IMR-90 (cell line): ENCODE measurements around the gene DNAH6. TPM values are rescaled to one million over a fixed set of nuclear protein-coding genes. Genes with fewer than 3 reads are reported as not detected.
"Not testable (repeated sequence)": the region's sequence is repeated elsewhere in the genome, so short reads cannot be mapped to it uniquely, and the experiment has no call there.

Source experiments
- ATAC-seq: fragments of 200-7000 bp; cut with Tn5 transposase; 2 replicates; pipeline ENCODE4 v1.9.1; 2020; ENCODE audit warnings: low read depth, mild to moderate bottlenecking, moderate library complexity
- BruUV-seq: library from RNA; stranded (reverse); fragments of 400-500 nt; replicated peaks from 2 replicates; lab custom pipeline; 2021; lab: Mats Ljungman, UMichigan
- CTCF ChIA-PET: fragments of 300-600 bp; formaldehyde crosslinking; extraction: SDS; loops from one replicate; lab custom pipeline; 2021; ENCODE audit warnings: antibody characterized with exemption; lab: Yijun Ruan, JAX
- POLR2A ChIA-PET: fragments of 300-600 bp; sonication (Branson Sonifier 250); formaldehyde crosslinking; loops from one replicate; lab custom pipeline; 2022; ENCODE audit warnings: antibody characterized with exemption; ENCODE audit not compliant: unreplicated experiment; lab: Charles Lee
- DNase-seq: peaks from one replicate; pipeline ENCODE4 v3.0.0; 2013
- H2AFZ ChIP-seq: replicated peaks from 2 replicates; pipeline ENCODE3; 2013; ENCODE audit warnings: low read length, mild to moderate bottlenecking; ENCODE audit not compliant: poor library complexity
- H2AK5ac ChIP-seq: 2 replicates; pipeline ENCODE4 v1.6.1; 2013; ENCODE audit warnings: low read depth, low read length, inconsistent platforms
- H2AK9ac ChIP-seq: replicated peaks from 2 replicates; pipeline ENCODE3; 2013; ENCODE audit warnings: mild to moderate bottlenecking, low read depth, low read length, moderate library complexity; ENCODE audit not compliant: poor library complexity
- H2BK120ac ChIP-seq: 2 replicates; pipeline ENCODE4 v1.6.1; 2013; ENCODE audit warnings: low read depth, low read length, inconsistent platforms
- H2BK15ac ChIP-seq: 3 replicates; pipeline ENCODE4 v1.6.1; 2013; ENCODE audit warnings: low read depth, low read length, inconsistent platforms
- H2BK20ac ChIP-seq: 2 replicates; pipeline ENCODE4 v1.6.1; 2013; ENCODE audit warnings: low read depth, mild to moderate bottlenecking, inconsistent platforms, low read length, moderate library complexity
- H2BK5ac ChIP-seq: 2 replicates; pipeline ENCODE4 v1.6.1; 2013; ENCODE audit warnings: mild to moderate bottlenecking, low read depth, low read length, inconsistent platforms; ENCODE audit not compliant: poor library complexity, severe bottlenecking
- H3K14ac ChIP-seq: replicated peaks from 2 replicates; pipeline ENCODE4 v1.6.1; 2013; ENCODE audit warnings: low read depth, low read length, inconsistent platforms
- H3K18ac ChIP-seq: 2 replicates; pipeline ENCODE4 v1.6.1; 2013; ENCODE audit warnings: low read depth, low read length, control low read depth
- H3K23ac ChIP-seq: 2 replicates; pipeline ENCODE4 v1.6.1; 2013; ENCODE audit warnings: low read depth, low read length, inconsistent platforms
- H3K27ac ChIP-seq: 2 replicates; pipeline ENCODE4 v1.5.1; 2013; ENCODE audit warnings: mild to moderate bottlenecking, control low read depth, low read length; ENCODE audit not compliant: insufficient read depth
- H3K27me3 ChIP-seq: 2 replicates; pipeline ENCODE4 v1.6.1; 2013; ENCODE audit warnings: low read length; ENCODE audit not compliant: control insufficient read depth, insufficient read depth
- H3K36me3 ChIP-seq: 2 replicates; pipeline ENCODE4 v1.6.1; 2013; ENCODE audit warnings: low read length, mixed read lengths; ENCODE audit not compliant: control insufficient read depth, insufficient read depth
- H3K4ac ChIP-seq: 2 replicates; pipeline ENCODE4 v1.6.1; 2013; ENCODE audit warnings: low read depth, low read length, inconsistent platforms
- H3K4me1 ChIP-seq: 2 replicates; pipeline ENCODE4 v1.6.1; 2013; ENCODE audit warnings: low read length, mixed read lengths; ENCODE audit not compliant: control insufficient read depth, insufficient read depth
- H3K4me2 ChIP-seq: 2 replicates; pipeline ENCODE4 v1.6.1; 2013; ENCODE audit warnings: low read depth, mild to moderate bottlenecking, control low read depth, low read length, moderate library complexity
- H3K4me3 ChIP-seq: 2 replicates; pipeline ENCODE4 v1.5.1; 2013; ENCODE audit warnings: low read depth, mild to moderate bottlenecking, control low read depth, low read length, moderate library complexity; ENCODE audit not compliant: insufficient read depth
- H3K56ac ChIP-seq: 2 replicates; pipeline ENCODE4 v1.6.1; 2013; ENCODE audit warnings: low read length, inconsistent platforms; ENCODE audit not compliant: insufficient read depth; ENCODE audit errors: extremely low read depth
- H3K79me1 ChIP-seq, 2 experiments: 2 replicates each; pipeline ENCODE4 v1.6.1; 2013; ENCODE audit warnings: low read length in 2 of 2, inconsistent platforms in 1 of 2, low read depth in 1 of 2
- H3K9ac ChIP-seq: 2 replicates; pipeline ENCODE4 v1.6.1; 2013; ENCODE audit warnings: low read depth, low read length, control low read depth
- H3K9me1 ChIP-seq: 2 replicates; pipeline ENCODE4 v1.6.1; 2013; ENCODE audit warnings: low read length, inconsistent platforms; ENCODE audit not compliant: insufficient read depth
- H3K9me3 ChIP-seq: 2 replicates; pipeline ENCODE4 v1.6.1; 2013; ENCODE audit warnings: low read length; ENCODE audit not compliant: control insufficient read depth, insufficient read depth
- H4K20me1 ChIP-seq: 2 replicates; pipeline ENCODE4 v1.6.1; 2013; ENCODE audit warnings: low read length, inconsistent platforms; ENCODE audit not compliant: insufficient read depth
- H4K5ac ChIP-seq: 2 replicates; pipeline ENCODE4 v1.6.1; 2013; ENCODE audit warnings: mild to moderate bottlenecking, low read depth, low read length, control low read depth
- H4K8ac ChIP-seq, 2 experiments: 2 replicates each; pipeline ENCODE4 v1.6.1; 2013; ENCODE audit warnings: low read depth in 2 of 2, low read length in 2 of 2, control low read depth in 1 of 2, inconsistent platforms in 1 of 2
- H4K91ac ChIP-seq: 2 replicates; pipeline ENCODE4 v1.6.1; 2013; ENCODE audit warnings: low read depth, low read length, inconsistent platforms; ENCODE audit not compliant: insufficient read depth
- WGBS, 2 experiments: methylation state at CpG; one replicate each; pipeline versions ENCODE4 v1.1.5 to v1.1.7; 2013; ENCODE audit warnings: missing lambda C conversion rate in 2 of 2; ENCODE audit not compliant: insufficient read length in 1 of 2; ENCODE audit errors: extremely low coverage in 2 of 2; 5-methylcytosine and 5-hydroxymethylcytosine counted together
- dilution Hi-C: fragments of 300-500 bp; cut with HindIII; formaldehyde crosslinking; loops from one replicate; pipeline ENCODE4 v1.14.3; 2018; ENCODE audit warnings: low sequenced_read_pairs; ENCODE audit not compliant: unreplicated experiment
- in situ Hi-C: fragments of 300-500 bp; cut with MboI; formaldehyde crosslinking; loops from 3 replicates; pipeline ENCODE4 v1.14.3; 2019; ENCODE audit warnings: low sequenced_read_pairs, inconsistent platforms, mixed read lengths
- intact Hi-C: fragments of 100-400 bp; cut with micrococcal nuclease; formaldehyde crosslinking; loops from 2 replicates; pipeline ENCODE4 v1.10.0; 2022
- polyA plus RNA-seq, 3 experiments: library from polyadenylated mRNA; depleted of rRNA; stranded (reverse); fragments of >200 nt; gene quantifications; 2 replicates each; pipeline ENCODE4 v1.2.3, GENCODE V29; 2012; ENCODE audit warnings: low replicate concordance in 1 of 3
- total RNA-seq: library from RNA; depleted of rRNA; stranded (reverse); fragments of >200 nt; gene quantifications from 2 replicates; pipeline ENCODE4 v1.2.3, GENCODE V29; 2012

Gene DNAH6
- total and polyA plus RNA-seq, 2 of the 4 experiments (the other 2 are of a cell fraction), result under 0.01 to 0.07 TPM

DNA sequence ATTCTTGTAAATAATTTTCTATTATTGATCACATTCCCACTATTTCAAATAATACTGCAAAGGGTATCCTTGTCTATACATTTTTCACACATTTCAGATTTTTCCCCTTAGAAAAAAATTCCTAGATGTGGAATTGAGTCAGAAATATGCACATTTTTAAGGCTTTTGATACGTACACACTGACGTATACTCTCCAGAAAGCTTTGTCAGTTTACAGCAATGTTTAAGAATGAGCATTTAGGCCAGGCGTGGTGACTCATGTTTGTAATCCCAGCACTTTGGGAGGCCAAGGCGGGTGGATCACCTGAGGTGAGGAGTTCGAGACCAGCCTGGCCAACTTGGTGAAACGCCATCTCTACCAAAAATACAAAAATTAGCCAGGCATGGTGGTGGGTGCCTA, 35.2 kb downstream of the DNAH6 start:
- H2BK120ac ChIP-seq, BruUV-seq, H4K91ac ChIP-seq, H2AK9ac ChIP-seq, CTCF ChIA-PET, H4K20me1 ChIP-seq, H3K9ac ChIP-seq, H3K27me3 ChIP-seq, H3K79me1 ChIP-seq, H2AK5ac ChIP-seq, H3K9me3 ChIP-seq, ATAC-seq, H2AFZ ChIP-seq, H3K56ac ChIP-seq, in situ Hi-C loops, H4K8ac ChIP-seq, H3K4ac ChIP-seq, H2BK5ac ChIP-seq, H3K14ac ChIP-seq, intact Hi-C loops, H3K18ac ChIP-seq, DNase-seq, H2BK20ac ChIP-seq, H3K27ac ChIP-seq, H3K23ac ChIP-seq, H3K4me2 ChIP-seq, H4K5ac ChIP-seq, dilution Hi-C loops, H3K9me1 ChIP-seq, H3K4me3 ChIP-seq, H2BK15ac ChIP-seq, H3K4me1 ChIP-seq, POLR2A ChIA-PET, H3K36me3 ChIP-seq: not testable (repeated sequence)
- 90% methylated on average over 2 of the region's 6 CpGs; no CpG with 5 or more reads in 1 of the 2 experiments for WGBS, 2 experiments
